K562 (cell line): Measurements from ENCODE around the gene DPCD. TPM values are rescaled to one million over a fixed set of nuclear protein-coding genes. Genes with fewer than 3 reads are reported as not detected.

Experiments
- ATAC-seq: fragments of 200-7000 bp; cut with Tn5 transposase; 3 replicates; pipeline ENCODE4 v1.9.1; 2020; ENCODE audit warnings: moderate library complexity
- BruUV-seq: library from RNA; stranded (reverse); fragments of 400-500 nt; replicated peaks from 2 replicates; lab custom pipeline; 2021; lab: Mats Ljungman, UMichigan
- CTCF ChIA-PET: fragments of 300-600 bp; formaldehyde crosslinking; extraction: SDS; loops from one replicate; lab custom pipeline; 2021; ENCODE audit warnings: low intra/inter-chr PET ratio; lab: Yijun Ruan, JAX
- POLR2A ChIA-PET: fragments of 300-600, 350-650 bp; sonication (Branson Sonifier 250); formaldehyde crosslinking; extraction: SDS; loops from one replicate; lab custom pipeline; 2021; ENCODE audit warnings: antibody characterized with exemption, inconsistent platforms; lab: Yijun Ruan, JAX
- DNase-seq, 4 experiments: peaks; one replicate each; pipeline versions ENCODE4 v3.0.0 to v3.0.0-alpha.2; 2011 to 2018; ENCODE audit warnings: low spot score in 3 of 4, mixed read lengths in 3 of 4; ENCODE audit errors: extremely low read depth in 1 of 4
- FAIRE-seq: peaks from 2 replicates; lab custom pipeline; 2011; peaks lifted over from hg19 to GRCh38; lab: Jason Lieb, UNC
- H2AFZ ChIP-seq: 2 replicates; pipeline ENCODE4 v1.6.0; 2011; ENCODE audit warnings: low read depth, low read length, control low read depth, inconsistent platforms
- H3K27ac ChIP-seq: fragments of 200-600 bp; 3 replicates; pipeline ENCODE4 v1.8.0; 2011; ENCODE audit warnings: low read depth, mild to moderate bottlenecking, control low read depth, inconsistent platforms, low read length, moderate library complexity, mixed read lengths; ENCODE audit errors: extremely low read depth
- H3K27me3 ChIP-seq, 2 experiments: fragments of 300-600 bp in 1 of 2; 2 replicates in 1 of 2; 3 replicates in 1 of 2; pipeline versions ENCODE4 v1.6.0 to v1.8.0; 2011; ENCODE audit warnings: inconsistent platforms in 2 of 2, low read length in 2 of 2, mild to moderate bottlenecking in 1 of 2, mixed read lengths in 1 of 2, moderate library complexity in 1 of 2; ENCODE audit not compliant: control insufficient read depth in 2 of 2, insufficient read depth in 2 of 2
- H3K36me3 ChIP-seq: fragments of 300-600 bp; 3 replicates; pipeline ENCODE4 v1.8.0; 2011; ENCODE audit warnings: mild to moderate bottlenecking, low read length, inconsistent platforms; ENCODE audit not compliant: control insufficient read depth, insufficient read depth
- H3K4me1 ChIP-seq, 2 experiments: fragments of 200-600 bp in 1 of 2; replicated peaks in 1 of 2; 2 replicates in 1 of 2; 3 replicates in 1 of 2; pipeline versions ENCODE4 v1.5.1 to v1.8.0; 2011; ENCODE audit warnings: inconsistent platforms in 2 of 2, low read length in 2 of 2, mild to moderate bottlenecking in 1 of 2, mixed read lengths in 1 of 2, moderate library complexity in 1 of 2; ENCODE audit not compliant: control insufficient read depth in 2 of 2, insufficient read depth in 2 of 2
- H3K4me2 ChIP-seq: 2 replicates; pipeline ENCODE4 v1.6.1; 2011; ENCODE audit warnings: low read length, control low read depth, inconsistent platforms, mixed read lengths; ENCODE audit not compliant: insufficient read depth
- H3K4me3 ChIP-seq: fragments of 200-600 bp; sonication (generic), shearing (Covaris generic); 2 replicates; pipeline ENCODE4 v1.5.1; 2016; ENCODE audit warnings: control low read depth, inconsistent platforms
- H3K79me2 ChIP-seq: fragments of 200-600 bp; 3 replicates; pipeline ENCODE4 v1.8.0; 2011; ENCODE audit warnings: low read length, inconsistent platforms; ENCODE audit not compliant: control insufficient read depth, insufficient read depth
- H3K9ac ChIP-seq, 2 experiments: 2 replicates each; pipeline versions ENCODE4 v1.6.0 to v1.6.1; 2011; ENCODE audit warnings: low read depth in 2 of 2, low read length in 2 of 2, control low read depth in 1 of 2, inconsistent platforms in 1 of 2, mild to moderate bottlenecking in 1 of 2, mixed read lengths in 1 of 2; ENCODE audit not compliant: insufficient read depth in 1 of 2
- H3K9me1 ChIP-seq: one replicate; pipeline ENCODE4 v1.6.0; 2011; ENCODE audit warnings: inconsistent platforms, mild to moderate bottlenecking, low read length, moderate library complexity; ENCODE audit not compliant: control insufficient read depth, insufficient read depth
- H3K9me3 ChIP-seq: replicated peaks from 2 replicates; pipeline ENCODE4 v1.5.1; 2011; ENCODE audit warnings: low read depth, low read length, inconsistent platforms; ENCODE audit not compliant: control insufficient read depth, insufficient read depth
- H4K20me1 ChIP-seq: replicated peaks from 2 replicates; pipeline ENCODE4 v1.6.1; 2011; ENCODE audit warnings: low read length, inconsistent platforms, mixed read lengths; ENCODE audit not compliant: control insufficient read depth, insufficient read depth
- ADNP ChIP-seq: fragments of 200-800 bp; sonication (Bioruptor generic); IDR thresholded peaks from 2 replicates; pipeline ENCODE4 v1.6.1; 2016; ENCODE audit warnings: missing genetic modification characterization, missing compliant biosample characterization
- ATF2 ChIP-seq: sonication (generic); formaldehyde crosslinking; IDR thresholded peaks from 2 replicates; pipeline ENCODE4 v1.8.1; 2022; ENCODE audit warnings: missing genetic modification reagents
- BCOR ChIP-seq: fragments of 450-650 bp; IDR thresholded peaks from 2 replicates; pipeline ENCODE4 v1.6.1; 2016
- ELK1 ChIP-seq: sonication (generic); formaldehyde crosslinking; IDR thresholded peaks from 2 replicates; pipeline ENCODE4 v1.8.1; 2022; ENCODE audit warnings: missing genetic modification reagents
- RBM25 ChIP-seq: fragments of 200-400 bp; formaldehyde crosslinking; IDR thresholded peaks from 2 replicates; pipeline ENCODE4 v1.6.1; 2018; ENCODE audit warnings: low read length, low read depth, moderate library complexity; ENCODE audit not compliant: severe bottlenecking
- WGBS: fragments of 100-300 bp; shearing (Covaris generic); methylation state at CpG from one replicate; pipeline ENCODE4 v1.1.6; 2016; ENCODE audit warnings: low coverage, mixed read lengths; ENCODE audit not compliant: insufficient coverage; ENCODE audit errors: missing lambda C conversion rate; 5-methylcytosine and 5-hydroxymethylcytosine counted together
- in situ Hi-C: fragments of 300-500 bp; cut with MboI; formaldehyde crosslinking; loops from 4 replicates; pipeline ENCODE4 v1.15.0; 2018; ENCODE audit warnings: inconsistent platforms, mixed read lengths
- intact Hi-C: fragments of 100-400 bp; cut with micrococcal nuclease; formaldehyde crosslinking; loops from 2 replicates; pipeline ENCODE4 v1.14.2; 2022
- polyA plus RNA-seq, 8 experiments: library from polyadenylated mRNA; depleted of rRNA in 4 of 8; stranded (reverse) in 5 of 8; unstranded in 3 of 8; fragments of >200 nt; fragmentation: Nextera tagmentation in 2 of 8; fragmentation: Illumina TruSeq in 1 of 8; extraction: Ambion mirVana in 2 of 8; extraction: Trizol in 1 of 8; gene quantifications; 2 replicates each; pipeline versions ENCODE4 v1.2.1 to v1.2.3, GENCODE V29; 2011 to 2014; ENCODE audit warnings: inconsistent platforms in 1 of 8, missing spikeins in 1 of 8
- total RNA-seq, 7 experiments: library from RNA; depleted of rRNA in 6 of 7; stranded (reverse); fragments of >200 nt in 6 of 7; fragmentation: Illumina TruSeq in 2 of 7; extraction: Trizol in 2 of 7; gene quantifications; 2 replicates each; pipeline versions ENCODE4 v1.2.1 to v1.2.3, GENCODE V29; 2011 to 2021; ENCODE audit warnings: low replicate concordance in 1 of 7

DPCD gene
- total and polyA plus RNA-seq, 9 of the 15 experiments (the other 6 are each of a cell fraction or from before 2014, with no cell fraction given), result 12.1 to 45.2 (median 20.0) TPM

- no peak overlapping the region for H3K4me3 ChIP-seq
- no peaks in the 10 kb centered on the region for H3K27me3 ChIP-seq
- no peak overlapping the region for H3K4me2 ChIP-seq
- intact Hi-C loops, result loop anchor here (10.0 kb wide), 1 partner anchor 127 kb away; no protein-coding TSS in a partner anchor
- no peaks in the 10 kb centered on the region for H3K36me3 ChIP-seq
- DNase-seq (no peak), FAIRE-seq (no peak), ATAC-seq (no peak)
- 87% methylated on average over 7 of the region's 8 CpGs for WGBS
- H3K9ac ChIP-seq, result no peak overlapping the region
- peaks cover 28 to 52% of the 10 kb centered on the region in 2 experiments for H3K4me1 ChIP-seq
- peaks cover 9% of the 10 kb centered on the region for H3K9me1 ChIP-seq
- no peaks in the 10 kb centered on the region for H3K79me2 ChIP-seq
- no TSS peak for BruUV-seq
- H3K27ac ChIP-seq, result no peak overlapping the region
- in situ Hi-C loops, result loop anchor here (5.0 kb wide), 1 partner anchor 359 kb away; no protein-coding TSS in a partner anchor
- ChIA-PET POLR2A (interaction anchor here (0.6 to 0.7 kb wide), 4 partner anchors 16 to 389 kb away, joined by 3 to 4 read pairs (median 3); no protein-coding TSS in a partner anchor), CTCF (interaction anchor here (0.6 to 1.8 kb wide), 2 partner anchors 357 to 358 kb away, joined by 3 to 8 read pairs; no protein-coding TSS in a partner anchor)
- no peaks in the 10 kb centered on the region; the same call in 1 of the 2 replicates for H3K9me3 ChIP-seq
- no peak overlapping the region for H2AFZ ChIP-seq
- TF ChIP-seq RBM25 (peak; percentile 71), BCOR (0 out of 2 replicates have a peak, but pooled peaks have one; percentile 40), ADNP (tag) (0 out of 2 replicates have a peak, but pooled peaks have one; percentile 23), ELK1 (CRISPR knock-in tag) (no peak), ATF2 (CRISPR knock-in tag) (no peak)
- no peaks in the 10 kb centered on the region; the same call in 1 of the 2 replicates for H4K20me1 ChIP-seq
Measured at GRCh38 chr10:101571271-101571925, 16.7 kb upstream of the DPCD start.
